ENCODE measurements around the gene HSDL2.

Gene HSDL2

GRCh38 chr9:112489876-112490666, 110.2 kb downstream of the HSDL2 start:
- peak overlapping the region; percentile 94 for H3K27ac ChIP-seq
- TF ChIP-seq, protein P1, sequence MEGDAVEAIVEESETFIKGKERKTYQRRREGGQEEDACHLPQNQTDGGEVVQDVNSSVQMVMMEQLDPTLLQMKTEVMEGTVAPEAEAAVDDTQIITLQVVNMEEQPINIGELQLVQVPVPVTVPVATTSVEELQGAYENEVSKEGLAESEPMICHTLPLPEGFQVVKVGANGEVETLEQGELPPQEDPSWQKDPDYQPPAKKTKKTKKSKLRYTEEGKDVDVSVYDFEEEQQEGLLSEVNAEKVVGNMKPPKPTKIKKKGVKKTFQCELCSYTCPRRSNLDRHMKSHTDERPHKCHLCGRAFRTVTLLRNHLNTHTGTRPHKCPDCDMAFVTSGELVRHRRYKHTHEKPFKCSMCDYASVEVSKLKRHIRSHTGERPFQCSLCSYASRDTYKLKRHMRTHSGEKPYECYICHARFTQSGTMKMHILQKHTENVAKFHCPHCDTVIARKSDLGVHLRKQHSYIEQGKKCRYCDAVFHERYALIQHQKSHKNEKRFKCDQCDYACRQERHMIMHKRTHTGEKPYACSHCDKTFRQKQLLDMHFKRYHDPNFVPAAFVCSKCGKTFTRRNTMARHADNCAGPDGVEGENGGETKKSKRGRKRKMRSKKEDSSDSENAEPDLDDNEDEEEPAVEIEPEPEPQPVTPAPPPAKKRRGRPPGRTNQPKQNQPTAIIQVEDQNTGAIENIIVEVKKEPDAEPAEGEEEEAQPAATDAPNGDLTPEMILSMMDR (conservative IDR thresholded peaks at IDR 0.05): no peak

GRCh38 chr9:112493393-112494137, 113.7 kb downstream of the HSDL2 start:
- TF ChIP-seq, protein P1 (conservative IDR thresholded peaks at IDR 0.05): no peak
- 0 out of 2 replicates have a peak overlapping the region, but pooled peaks have one; percentile 0 for H3K27ac ChIP-seq

DNA sequence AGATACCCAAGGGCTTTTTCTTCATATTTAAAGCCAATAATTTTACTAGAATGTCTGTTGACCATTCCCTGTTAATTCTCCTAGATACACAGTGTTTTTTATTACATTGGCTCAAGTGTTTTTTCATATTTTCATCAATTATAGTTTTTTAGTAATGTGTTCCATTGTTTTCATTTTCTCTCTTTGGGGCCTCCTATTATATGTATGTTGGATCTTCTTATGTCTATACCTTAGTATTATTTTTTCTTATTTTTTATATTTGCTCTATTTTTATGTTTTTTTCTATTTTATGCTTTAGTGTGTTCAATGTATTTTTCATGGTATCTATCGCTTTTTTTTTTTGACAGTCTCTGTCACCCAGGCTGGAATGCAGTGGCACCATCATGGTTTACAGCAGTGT, 114.2 kb downstream of the HSDL2 start:
- TF ChIP-seq, protein P1 (conservative IDR thresholded peaks at IDR 0.05): no peak
- H3K27ac ChIP-seq: 0 out of 2 replicates have a peak overlapping the region, but pooled peaks have one; percentile 0

DNA sequence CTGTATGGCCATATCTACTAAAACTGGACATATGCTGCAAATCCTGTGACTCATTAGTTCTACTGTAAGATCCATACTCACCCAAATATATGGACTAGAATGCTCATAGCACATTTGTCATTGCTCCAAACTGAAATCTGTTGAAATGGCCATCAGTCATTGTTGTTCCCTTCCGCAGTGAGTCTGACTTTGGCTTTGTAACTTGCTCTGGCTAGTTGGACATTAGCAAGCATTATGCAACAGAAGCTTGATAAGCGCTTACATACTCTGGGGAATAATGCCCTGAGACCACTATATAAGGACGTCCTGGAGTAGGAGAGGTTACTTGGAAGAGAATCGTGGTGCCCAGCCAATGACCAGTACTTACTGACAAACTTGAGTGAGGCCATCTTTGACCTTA, 115.7 kb downstream of the HSDL2 start:
- TF ChIP-seq, protein P1 (conservative IDR thresholded peaks at IDR 0.05): no peak
- peak overlapping the region; percentile 33; the same call in 1 of the 2 replicates for H3K27ac ChIP-seq

DNA sequence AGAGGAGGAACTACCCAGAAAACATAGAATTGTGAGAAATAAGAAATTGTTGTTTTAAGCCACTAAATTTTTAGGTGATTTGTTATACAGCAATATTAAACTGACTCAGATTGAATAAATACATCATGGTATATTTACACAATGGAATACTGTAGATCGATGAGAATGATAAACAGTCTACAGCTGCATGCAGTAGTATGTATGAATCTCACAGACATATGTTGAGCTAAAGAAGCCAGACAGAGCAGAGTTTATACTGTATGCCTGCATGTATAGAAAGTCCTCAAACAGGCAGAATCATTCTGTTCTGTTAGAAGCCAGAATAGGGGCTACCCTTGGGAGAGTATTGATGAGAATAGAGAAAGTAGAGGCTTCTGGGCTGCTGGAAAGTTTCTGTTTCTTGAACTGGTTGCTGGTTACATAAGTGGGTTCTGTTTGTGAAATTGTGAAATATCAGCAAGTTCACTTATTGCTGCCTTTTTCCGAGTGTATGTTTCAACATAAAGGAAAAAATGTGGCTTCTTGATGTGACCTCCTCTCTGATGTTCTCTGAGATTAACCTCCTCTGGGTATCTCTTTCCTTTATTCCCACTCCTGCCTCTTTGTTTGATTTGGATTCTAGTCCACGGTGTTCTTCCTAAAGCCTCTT, 116.3 kb downstream of the HSDL2 start:
- peak overlapping the region; percentile 33; the same call in 1 of the 2 replicates for H3K27ac ChIP-seq
- TF ChIP-seq, protein P1 (conservative IDR thresholded peaks at IDR 0.05): no peak

GRCh38 chr9:112500842-112501241, 120.9 kb downstream of the HSDL2 start:
- no peak overlapping the region for H3K27ac ChIP-seq
- TF ChIP-seq, protein P1 (conservative IDR thresholded peaks at IDR 0.05): no peak

DNA sequence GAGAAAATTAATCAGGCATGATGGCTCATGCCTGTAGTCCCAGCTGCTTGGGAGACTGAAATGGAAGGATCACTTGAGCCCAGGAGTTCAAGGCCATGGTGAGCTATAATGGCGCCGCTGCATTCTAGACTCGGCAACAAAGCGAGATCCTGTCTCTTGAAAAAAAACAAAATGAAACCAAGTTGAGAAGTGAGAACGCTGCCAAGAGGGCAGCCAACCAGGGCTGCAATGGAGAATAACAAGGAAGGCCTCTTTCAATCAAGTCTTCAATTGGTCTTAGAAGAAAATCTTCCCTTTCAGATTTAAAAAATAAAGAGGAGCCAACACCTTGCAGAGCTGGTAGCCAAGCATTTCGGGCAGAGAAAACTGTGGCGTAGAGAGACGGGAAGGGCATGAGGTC, 121.4 kb downstream of the HSDL2 start:
- TF ChIP-seq, protein P1 (conservative IDR thresholded peaks at IDR 0.05): no peak
- no peak overlapping the region for H3K27ac ChIP-seq
